ENCODE results near the gene PPP1CC.

- TF ChIP-seq SMAD3 (CRISPR knock-in tag; IDR thresholded peaks at IDR 0.05; ENCODE audit: borderline replicate concordance) (no peak), CTCF (IDR thresholded peaks at IDR 0.05) (no peak), CBFB (CRISPR knock-in tag; IDR thresholded peaks at IDR 0.05; ENCODE audit: low read depth) (no peak), ATF3 (CRISPR knock-in tag; conservative IDR thresholded peaks at IDR 0.05) (no peak), NFYB (CRISPR knock-in tag; conservative IDR thresholded peaks at IDR 0.05; ENCODE audit: low read depth) (no peak)
- TF ChIP-seq, protein P1, sequence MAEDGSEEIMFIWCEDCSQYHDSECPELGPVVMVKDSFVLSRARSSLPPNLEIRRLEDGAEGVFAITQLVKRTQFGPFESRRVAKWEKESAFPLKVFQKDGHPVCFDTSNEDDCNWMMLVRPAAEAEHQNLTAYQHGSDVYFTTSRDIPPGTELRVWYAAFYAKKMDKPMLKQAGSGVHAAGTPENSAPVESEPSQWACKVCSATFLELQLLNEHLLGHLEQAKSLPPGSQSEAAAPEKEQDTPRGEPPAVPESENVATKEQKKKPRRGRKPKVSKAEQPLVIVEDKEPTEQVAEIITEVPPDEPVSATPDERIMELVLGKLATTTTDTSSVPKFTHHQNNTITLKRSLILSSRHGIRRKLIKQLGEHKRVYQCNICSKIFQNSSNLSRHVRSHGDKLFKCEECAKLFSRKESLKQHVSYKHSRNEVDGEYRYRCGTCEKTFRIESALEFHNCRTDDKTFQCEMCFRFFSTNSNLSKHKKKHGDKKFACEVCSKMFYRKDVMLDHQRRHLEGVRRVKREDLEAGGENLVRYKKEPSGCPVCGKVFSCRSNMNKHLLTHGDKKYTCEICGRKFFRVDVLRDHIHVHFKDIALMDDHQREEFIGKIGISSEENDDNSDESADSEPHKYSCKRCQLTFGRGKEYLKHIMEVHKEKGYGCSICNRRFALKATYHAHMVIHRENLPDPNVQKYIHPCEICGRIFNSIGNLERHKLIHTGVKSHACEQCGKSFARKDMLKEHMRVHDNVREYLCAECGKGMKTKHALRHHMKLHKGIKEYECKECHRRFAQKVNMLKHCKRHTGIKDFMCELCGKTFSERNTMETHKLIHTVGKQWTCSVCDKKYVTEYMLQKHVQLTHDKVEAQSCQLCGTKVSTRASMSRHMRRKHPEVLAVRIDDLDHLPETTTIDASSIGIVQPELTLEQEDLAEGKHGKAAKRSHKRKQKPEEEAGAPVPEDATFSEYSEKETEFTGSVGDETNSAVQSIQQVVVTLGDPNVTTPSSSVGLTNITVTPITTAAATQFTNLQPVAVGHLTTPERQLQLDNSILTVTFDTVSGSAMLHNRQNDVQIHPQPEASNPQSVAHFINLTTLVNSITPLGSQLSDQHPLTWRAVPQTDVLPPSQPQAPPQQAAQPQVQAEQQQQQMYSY (CRISPR knock-in tag; IDR thresholded peaks at IDR 0.05): no peak
Measured at GRCh38 chr12:110778833-110779577, 36.3 kb upstream of the PPP1CC start.
